Epithelial cell of prostate (primary cell): ENCODE results near the gene SARDH.

Experiments used
- DNase-seq: peaks from one replicate; pipeline ENCODE4 v3.0.0-alpha.2; 2011; ENCODE audit warnings: low read depth, low spot score
- H3K27ac ChIP-seq: fragments of 450-650 bp; 2 replicates; pipeline ENCODE4 v1.5.1; 2017; ENCODE audit warnings: mild to moderate bottlenecking

Gene SARDH, protein sequence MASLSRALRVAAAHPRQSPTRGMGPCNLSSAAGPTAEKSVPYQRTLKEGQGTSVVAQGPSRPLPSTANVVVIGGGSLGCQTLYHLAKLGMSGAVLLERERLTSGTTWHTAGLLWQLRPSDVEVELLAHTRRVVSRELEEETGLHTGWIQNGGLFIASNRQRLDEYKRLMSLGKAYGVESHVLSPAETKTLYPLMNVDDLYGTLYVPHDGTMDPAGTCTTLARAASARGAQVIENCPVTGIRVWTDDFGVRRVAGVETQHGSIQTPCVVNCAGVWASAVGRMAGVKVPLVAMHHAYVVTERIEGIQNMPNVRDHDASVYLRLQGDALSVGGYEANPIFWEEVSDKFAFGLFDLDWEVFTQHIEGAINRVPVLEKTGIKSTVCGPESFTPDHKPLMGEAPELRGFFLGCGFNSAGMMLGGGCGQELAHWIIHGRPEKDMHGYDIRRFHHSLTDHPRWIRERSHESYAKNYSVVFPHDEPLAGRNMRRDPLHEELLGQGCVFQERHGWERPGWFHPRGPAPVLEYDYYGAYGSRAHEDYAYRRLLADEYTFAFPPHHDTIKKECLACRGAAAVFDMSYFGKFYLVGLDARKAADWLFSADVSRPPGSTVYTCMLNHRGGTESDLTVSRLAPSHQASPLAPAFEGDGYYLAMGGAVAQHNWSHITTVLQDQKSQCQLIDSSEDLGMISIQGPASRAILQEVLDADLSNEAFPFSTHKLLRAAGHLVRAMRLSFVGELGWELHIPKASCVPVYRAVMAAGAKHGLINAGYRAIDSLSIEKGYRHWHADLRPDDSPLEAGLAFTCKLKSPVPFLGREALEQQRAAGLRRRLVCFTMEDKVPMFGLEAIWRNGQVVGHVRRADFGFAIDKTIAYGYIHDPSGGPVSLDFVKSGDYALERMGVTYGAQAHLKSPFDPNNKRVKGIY

DNA sequence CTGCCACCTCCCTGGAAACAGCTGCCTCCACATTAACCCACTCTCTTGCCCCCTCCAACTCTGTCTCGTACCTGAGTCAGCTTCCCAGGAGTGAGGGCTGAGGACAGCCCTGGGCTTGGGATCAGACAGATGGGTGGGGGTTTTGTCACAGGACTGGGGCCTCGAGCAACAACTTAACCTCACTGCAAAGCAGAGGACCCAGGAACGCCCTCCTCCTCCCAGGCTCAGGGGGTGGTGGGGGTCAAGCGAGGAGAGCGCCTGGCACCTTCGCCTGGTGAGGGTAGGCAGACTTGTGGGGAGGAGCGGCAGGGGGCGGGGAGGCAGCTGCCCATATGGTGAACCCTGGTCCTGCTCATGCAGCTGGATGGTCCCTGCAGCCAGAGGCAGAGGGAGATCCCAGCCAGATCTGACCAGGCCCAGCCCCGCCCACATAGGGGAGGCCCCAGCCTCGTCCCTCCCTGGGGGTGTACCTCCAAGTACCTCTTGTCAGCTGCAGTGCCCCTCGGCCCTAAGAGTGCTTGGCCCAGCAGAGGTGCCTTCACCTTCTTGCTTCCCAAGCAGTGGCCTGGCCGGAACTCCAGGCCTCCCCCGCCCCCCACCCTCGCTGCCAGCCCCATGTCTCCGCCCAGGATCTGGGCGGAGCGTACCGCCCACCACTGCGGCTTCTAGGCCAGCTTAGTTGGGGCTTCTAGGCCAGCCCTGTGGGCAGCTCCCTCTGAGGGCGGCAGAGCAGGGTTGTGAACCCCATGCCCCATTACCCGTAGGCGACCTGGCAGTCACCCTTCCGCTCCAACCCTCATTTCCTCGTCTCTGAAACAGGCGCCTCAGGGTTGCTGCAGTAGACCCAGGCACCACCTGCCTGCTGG lies at the start of gene SARDH:
Gene SARDH (minus strand): TSS at position 579 of the 866 bp plus-strand sequence. CDS start 4,179 bp downstream, outside the sequence.
- H3K27ac ChIP-seq = no peak within 1 kb of the TSS
- no peak for DNase-seq

DNA sequence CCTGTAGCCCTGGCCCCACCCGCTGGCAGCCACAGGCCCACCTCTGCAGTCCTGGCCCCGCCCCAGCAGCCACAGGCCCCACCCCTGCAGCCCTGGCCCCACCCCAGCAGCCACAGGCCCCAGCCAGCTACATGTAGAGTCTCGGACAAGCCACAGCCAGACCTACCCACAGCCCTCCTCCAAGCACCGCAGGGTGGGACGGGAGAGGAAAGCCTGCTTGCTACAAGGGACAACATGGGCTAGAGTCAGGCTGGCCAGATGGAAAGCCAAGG lies 49.5 kb upstream of the SARDH start:
- DNase-seq = no peak
- no peak overlapping the region for H3K27ac ChIP-seq

DNA sequence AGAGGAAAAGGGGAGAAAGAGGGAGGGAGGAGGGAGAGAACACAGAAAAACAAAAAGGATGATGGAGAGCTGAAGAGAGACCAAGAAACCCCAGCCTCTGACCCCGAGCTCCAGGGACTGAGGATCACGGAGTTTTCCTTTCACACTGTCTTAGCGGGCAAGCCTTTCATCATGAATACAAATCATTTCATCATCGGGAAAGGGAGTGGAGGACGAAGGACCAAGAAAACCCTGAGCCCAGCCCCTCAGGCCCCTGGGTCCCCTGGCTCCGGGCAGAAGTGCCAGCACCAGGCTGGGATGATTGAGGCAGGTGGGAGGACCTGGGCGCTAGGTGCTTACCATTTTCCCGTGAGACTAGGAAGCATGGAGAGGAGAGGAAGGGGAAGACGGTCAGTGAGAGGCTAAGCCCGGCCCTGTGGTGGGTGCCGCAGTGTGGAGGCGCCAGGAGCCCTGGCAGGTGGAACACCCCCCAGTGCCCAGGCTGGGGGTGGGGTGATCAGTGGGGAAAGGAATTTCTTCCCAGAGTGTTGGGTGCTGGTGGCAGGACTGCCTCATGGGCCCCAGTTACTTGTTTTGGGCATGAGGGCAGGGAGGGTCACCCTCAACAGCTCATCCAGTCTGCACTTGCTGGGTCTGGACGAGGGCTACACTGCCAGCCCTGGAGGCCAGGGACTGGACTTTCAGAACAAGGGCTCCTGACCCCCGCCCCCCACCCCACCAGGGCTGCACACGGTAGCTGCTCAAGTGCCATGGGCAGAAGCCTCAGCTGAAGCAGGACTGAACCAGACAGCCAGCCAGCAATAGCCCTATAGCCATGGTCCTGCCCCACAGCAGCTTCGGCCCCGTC lies 49.0 kb upstream of the SARDH start:
- H3K27ac ChIP-seq = no peak overlapping the region
- DNase-seq = no peak

DNA sequence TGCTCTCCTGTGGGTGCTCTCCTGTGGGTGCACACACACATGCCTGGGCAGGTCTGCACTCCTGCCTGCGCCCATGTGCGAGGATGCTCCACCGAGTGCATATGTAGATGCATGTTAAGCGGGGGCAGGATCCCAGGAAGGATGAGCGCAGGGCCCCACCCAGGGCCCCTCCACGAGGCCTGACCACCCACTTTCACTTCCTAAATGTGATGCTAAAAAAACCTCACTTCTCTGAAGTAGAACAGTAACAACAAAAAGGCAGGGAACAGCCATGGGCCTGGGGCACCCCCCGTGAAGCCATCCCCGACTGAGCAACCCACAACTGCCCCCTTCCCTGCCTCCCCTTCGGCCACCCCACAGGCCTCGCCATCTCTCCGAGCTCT lies 48.2 kb upstream of the SARDH start:
- DNase-seq = no peak
- H3K27ac ChIP-seq = no peak overlapping the region

DNA sequence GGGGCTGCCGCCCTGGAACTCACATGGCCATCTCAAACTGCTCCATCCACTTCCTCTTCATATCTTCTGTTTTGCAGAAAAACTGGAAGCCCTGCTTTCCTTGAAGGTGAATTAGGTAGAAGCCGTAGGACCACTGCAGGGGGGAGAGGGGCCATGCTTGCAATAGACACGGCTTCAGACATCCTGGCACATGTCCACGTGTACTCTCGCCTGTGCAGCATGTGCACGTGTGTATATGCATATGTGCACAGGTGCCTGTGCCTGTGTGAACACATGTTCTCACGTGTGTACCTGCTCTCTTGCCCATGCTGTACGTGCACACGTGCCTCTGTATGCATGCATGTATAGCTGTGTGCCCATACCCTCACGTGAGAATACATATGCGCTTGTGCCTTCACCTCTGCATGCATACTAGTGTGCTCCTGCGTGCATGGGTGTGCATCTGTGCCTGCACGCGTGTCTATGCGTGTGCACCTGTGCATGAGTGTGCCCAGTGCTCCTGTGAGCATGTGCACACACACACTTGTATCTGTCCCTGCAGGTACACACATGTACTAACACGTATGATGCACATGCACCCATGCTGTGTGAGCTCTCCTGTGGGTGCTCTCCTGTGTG lies 47.7 kb upstream of the SARDH start:
- no peak overlapping the region for H3K27ac ChIP-seq
- no peak for DNase-seq

DNA sequence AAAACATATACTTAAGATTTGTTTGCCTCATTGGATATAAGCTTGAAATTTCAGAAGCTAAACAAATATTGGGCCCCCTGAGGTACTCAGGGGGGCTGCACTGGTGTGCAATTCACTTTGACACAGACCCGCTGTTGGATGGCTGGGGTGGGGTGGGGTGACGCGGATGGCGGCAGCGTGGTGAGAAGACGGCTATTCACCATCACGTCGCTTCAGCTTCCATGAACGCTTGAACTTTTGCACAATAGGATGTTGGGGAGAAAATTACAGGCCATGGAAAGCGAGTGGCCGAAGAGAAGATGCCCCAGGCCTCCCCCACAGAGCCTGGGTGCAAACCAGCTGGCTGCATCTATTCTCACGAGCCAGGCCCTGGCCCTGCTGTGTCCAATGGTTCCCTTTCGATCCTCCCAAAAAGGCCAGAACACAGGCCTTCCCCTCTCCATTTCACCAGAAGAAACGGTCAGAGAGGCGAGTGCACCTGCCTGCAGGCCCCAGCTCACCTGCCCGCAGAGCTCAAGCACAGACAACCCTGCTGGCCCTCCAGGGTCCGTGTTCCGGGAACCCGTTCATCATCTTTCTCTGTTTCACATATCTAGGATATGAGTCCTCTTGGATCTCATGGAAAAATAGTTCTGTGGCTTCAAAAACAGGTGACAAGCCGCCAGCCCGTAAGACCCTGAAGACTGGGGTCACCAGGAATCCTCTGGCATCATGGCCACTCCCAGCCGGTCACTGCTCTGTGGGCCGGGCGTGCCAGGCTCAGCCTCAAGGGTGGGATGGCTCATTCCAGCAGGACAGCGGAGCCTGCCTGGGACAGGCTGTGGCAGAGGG lies 46.8 kb upstream of the SARDH start:
- DNase-seq = no peak
- H3K27ac ChIP-seq = no peak overlapping the region

DNA sequence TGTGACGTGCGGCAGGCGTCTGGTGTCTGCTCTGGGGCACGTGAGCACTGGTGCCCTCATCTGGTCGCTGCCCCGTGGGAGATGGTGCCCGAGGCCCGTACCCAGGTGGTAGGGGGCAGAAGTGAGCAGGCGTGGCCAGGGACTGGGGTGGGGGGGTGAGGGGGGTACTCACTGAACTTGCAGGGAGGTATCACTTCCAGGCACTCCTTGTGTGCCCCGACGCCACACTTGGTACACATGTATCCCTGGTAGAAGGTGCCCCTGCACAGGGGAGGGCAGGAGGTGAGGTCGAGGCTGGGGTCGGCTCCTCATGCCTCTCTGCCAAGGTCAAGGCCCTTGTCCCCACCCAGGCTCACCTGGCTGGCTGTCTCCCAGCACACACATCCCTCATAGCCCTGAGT lies 45.2 kb upstream of the SARDH start:
- no peak overlapping the region for H3K27ac ChIP-seq
- DNase-seq = no peak

DNA sequence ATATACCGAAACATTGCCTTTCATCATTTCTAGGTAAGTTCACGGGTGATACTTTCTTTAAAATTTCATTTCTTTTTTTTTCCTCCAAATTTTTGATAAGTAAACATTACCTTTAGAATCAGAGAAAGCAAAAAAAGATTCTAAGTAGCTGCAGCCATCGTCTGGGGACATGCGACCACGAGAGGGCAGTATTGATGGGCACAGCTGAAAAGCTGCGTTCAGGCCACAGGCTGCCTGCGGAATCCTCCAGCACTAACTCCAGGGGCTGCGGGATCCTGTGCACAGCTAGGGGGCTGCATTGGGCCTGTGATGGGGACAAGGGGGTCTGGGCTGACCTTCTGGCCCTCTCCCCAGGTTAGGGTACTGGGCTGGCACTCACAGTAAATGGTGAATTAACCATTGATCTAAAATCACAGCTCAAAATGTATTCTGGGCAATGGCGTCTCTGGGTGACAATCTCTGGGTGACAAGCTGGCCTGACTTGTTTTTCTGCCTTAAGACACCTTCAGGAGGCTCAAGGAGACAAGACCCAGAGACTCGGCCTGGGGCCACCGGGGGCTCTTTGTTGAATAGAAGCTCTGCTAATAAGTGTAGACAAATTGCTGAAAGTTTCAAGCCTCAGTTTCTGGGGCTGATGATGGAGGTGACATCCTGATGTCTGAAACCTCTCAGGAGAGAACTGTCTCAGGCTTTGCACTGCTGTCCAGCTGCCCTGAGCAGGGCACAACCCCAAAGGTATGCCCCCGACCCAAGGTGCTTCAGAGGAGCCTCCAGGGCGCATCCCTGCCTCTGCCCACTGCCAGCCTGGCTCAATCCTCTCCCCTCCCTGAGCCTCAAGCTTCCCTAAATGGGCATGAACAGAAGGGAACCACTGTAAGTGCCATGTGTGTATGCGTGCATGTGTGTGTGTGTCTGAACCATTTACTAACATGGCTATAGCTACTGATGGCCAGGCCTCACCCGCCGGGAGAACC lies 44.3 kb upstream of the SARDH start:
- no peak overlapping the region for H3K27ac ChIP-seq
- DNase-seq = no peak

DNA sequence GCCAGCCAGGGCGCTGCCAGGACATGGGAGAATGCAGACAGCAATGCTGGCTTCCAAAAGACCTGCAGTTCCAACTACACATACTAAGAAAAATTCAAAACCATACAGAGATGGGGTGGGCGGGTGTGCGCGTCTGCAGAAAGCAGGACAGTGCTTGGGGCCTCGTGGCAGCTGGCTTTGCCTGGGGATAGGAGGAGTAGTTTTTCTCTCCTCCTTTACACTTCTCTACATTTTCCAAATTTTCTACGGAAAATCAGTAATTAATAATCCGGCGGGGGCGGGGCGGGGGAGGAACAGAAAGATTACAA lies 43.6 kb upstream of the SARDH start:
- no peak for DNase-seq
- no peak overlapping the region for H3K27ac ChIP-seq

DNA sequence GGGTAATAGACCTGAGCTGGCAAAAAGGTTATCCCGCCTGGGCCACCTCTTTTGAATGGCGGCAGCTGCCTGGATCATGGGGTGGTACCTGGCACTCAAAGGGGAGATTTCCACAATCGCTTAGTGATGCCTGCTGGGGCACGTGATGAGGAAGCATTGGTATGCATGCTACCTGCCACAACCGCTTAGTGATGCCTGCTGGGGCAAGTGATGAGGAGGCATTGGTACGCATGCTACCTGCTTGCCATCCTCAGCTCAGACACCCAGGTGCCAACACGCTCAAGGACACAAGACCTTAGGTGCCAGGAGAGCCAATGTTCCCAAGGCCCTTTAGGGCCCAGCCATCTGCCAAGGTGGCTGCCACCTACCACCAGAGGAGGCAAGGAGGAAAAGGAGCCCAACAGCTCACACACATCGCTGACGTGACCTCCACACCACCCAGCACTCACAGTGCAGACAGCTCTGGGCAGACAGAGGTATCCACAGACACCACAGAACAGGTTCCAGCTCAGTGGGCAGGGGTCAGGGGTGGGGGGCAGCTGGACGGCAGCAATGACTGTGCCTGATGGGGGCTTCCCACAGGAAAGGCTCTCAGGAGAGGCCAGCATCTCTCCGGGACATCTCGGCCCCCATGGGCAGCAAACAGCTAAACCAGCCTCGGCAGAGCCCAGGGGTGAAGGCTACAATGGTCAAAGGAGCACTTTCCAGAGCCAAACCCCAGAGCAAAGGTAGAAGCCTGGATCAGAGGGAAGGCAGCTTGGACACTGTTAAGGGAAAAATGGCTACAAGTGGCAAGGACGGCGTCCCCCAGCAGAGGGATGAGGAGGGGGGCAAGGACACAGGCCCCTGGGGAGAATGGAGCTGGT lies 43.0 kb upstream of the SARDH start:
- no peak overlapping the region for H3K27ac ChIP-seq
- no peak for DNase-seq

DNA sequence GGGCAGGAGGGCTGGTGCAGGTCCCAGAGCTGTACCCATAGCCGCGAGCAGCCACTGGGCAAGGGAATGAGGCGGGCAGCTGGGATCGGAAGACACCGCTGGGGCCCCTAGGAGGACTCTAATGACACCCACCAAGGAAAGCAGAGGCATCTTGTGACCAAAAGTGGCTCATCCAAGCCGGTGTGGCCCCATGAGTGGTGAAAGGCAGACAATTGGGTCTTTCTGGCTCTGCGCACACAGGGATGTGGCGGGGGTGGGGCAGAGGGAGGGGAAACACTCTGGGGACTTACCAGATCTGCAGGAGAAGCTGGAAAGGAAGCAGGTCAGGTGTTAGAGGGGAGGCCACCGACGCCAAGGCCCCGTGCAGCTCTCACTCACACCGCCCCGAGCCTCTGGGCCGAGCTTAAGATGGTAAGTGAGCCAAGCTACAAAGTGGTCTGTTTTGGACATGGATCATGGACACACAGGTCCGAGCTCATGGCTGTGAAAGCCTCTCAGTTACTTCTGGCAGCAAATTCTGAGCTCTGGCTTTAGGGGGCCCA lies 42.3 kb upstream of the SARDH start:
- no peak for DNase-seq
- no peak overlapping the region for H3K27ac ChIP-seq

DNA sequence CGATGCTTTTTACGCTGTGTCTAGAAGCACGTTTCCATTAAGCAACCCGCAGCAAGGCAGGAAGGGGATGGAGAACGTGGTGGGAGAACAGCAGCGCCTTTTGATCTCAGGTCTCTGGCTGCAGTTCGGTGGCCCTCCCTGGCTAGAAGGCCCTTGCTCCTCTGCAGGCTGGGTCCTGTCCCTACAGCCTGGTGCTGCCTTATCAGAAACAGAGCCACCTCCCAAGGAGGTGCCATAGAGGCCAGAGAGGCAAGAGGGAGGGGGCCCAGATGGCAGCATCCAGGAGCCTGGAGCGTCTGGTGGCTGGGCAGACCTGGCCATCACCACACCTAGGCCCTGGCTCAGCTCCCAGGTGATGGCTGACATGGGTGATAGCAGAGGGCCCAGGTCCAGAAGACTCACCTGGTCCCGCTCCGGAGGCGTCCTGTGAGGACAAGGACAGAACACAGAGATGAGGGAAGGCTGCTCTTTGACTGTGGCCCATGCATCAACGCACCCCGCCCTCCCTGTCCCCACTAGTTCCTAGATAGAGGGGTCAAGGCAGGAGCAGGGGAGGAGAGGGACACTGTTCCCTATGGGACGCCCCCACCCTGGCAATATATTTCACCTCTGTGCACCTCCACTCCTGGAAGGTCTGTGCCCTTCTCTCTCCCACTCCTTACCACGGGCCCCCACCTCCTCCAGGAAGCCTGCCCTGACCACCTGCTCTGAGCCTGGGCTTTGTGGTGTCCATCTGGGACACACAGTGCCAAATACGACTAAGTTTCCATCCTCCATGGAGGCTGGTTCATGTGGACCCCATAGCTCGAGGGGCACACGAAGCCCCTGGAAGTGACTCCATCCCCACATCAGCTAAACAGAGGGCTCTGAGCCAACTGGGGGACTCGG lies 41.6 kb upstream of the SARDH start:
- H3K27ac ChIP-seq = no peak overlapping the region
- DNase-seq = no peak

DNA sequence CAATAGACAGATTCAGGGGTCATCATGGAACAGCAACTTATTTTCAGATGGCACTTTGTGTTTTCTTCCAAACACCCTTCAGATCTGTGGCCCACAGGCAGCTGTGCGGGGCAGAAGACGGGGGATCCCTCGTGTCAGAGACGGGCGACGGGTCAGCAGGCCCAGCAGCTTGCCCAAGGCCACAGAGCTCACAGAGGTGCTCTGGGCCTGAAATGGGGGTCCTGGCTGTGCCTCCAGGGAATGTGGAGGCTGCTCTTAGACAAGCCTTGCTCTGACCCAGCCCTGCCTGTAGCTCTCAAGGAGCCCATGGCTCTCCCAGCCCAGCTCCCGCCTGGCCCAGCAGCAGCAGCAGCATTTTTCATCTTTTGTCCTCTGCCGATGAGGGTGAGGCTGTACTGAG lies 40.9 kb upstream of the SARDH start:
- DNase-seq = no peak
- no peak overlapping the region for H3K27ac ChIP-seq

DNA sequence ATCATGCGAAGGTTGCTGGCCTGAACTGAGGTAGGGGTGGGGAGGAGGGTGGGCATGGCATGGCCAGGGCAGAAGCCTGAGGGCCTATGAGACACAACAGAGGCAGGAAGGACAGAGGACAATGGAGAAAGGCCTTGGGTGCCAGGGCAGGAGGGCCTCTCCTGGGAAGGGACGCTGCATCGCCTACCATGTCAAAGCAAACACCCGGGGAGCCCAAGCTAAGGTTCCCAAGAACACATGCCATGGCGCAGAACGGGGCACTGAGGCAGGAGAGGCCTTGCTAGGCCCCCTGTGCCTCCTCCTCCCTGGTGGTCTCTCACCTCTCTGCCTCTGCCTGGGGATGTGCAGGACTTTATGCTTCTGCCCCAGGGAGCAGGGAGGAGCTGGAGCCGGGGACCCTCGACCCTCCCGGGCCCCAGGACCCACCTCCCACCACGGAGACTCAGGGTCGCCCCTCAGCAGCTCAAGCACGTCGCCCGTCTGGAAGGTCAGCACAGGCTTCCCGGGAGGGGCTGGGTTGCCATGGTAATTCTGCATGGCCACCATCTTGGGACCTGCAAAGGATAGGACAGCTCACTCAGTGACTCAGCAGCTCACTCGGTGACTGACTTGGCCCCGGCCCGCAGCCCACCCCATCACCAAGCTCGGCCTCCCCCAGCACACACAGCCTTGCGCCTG lies 40.3 kb upstream of the SARDH start:
- no peak for DNase-seq

DNA sequence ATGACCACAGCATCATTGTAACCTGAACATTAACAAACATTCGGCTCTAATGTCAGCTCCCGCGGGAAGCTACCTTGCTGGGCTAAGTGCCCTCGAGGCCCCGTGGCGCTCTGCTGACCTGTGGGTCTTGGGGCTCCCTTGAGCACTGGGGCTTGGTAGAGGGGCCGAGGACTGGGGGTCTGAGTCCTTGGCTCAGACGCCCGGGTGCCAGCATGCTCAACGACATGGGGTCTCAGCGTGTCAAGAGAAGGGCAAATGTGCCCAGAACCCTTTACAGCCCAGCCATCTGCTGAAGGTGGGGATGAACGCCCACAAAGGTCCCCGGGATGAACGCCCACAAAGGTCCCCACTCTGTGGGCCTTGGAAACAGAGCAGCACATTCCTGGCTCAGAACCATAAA lies 39.7 kb upstream of the SARDH start:
- H3K27ac ChIP-seq = no peak overlapping the region
- no peak for DNase-seq

More for the DNA sequence above, 40.3 kb upstream of the SARDH start:
- H3K27ac ChIP-seq = no peak overlapping the region
